ENCODE results near the gene ADNP2.
A peak's percentile ranks its signal among the peaks of the same experiment; 100 is the strongest.

The ADNP2 gene

GRCh38 chr18:80167931-80168330, 58.9 kb downstream of the ADNP2 start:
- FAIRE-seq (no peak), DNase-seq (ENCODE audit: extremely low spot score, insufficient read length, low read depth) (no peak)

- FAIRE-seq (no peak), DNase-seq (ENCODE audit: extremely low spot score, insufficient read length, low read depth) (no peak)
Measured at GRCh38 chr18:80168346-80168745, 59.3 kb downstream of the ADNP2 start.

DNA sequence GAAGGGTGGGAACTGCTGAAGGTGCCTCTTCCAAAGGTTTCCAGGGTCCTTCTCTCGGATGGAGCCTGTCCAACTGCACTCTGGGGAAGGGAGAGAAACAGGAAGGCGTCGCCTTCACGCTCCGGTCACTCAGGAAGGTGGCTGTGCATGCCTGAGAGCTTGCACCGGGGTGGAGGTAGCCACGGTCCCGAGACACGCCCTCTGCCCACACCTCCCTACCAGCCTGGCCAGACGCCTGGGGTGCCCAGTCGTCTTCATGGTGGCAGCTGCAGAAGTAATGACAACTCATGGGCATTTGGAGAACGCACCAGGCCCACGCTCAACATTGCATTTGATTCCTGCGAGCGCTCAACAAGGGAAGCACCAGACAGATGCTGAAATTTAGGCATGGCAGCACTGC, 59.9 kb downstream of the ADNP2 start:
- DNase-seq (ENCODE audit: extremely low spot score, insufficient read length, low read depth) (no peak), FAIRE-seq (no peak)

DNA sequence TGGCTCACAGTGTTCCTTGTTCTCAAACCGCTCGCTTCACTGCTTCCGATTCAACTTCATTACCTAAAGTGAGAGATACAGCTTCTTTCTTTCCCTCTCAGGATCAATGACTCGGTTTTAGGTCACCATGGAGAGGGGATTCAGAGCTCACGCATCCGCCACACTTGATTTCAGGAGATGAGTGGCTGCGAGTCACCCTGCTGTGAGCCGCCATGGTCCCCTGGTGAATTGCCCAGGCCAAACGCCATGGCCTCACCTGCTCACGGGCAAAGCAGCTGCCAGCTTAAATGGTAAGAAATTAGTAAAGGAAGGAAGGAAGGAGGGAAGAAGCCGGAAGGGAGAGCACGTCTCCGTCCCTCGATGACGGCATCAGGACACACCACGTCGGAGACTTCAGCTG, 60.5 kb downstream of the ADNP2 start:
- DNase-seq (ENCODE audit: extremely low spot score, insufficient read length, low read depth): no peak
- no peak for FAIRE-seq

DNA sequence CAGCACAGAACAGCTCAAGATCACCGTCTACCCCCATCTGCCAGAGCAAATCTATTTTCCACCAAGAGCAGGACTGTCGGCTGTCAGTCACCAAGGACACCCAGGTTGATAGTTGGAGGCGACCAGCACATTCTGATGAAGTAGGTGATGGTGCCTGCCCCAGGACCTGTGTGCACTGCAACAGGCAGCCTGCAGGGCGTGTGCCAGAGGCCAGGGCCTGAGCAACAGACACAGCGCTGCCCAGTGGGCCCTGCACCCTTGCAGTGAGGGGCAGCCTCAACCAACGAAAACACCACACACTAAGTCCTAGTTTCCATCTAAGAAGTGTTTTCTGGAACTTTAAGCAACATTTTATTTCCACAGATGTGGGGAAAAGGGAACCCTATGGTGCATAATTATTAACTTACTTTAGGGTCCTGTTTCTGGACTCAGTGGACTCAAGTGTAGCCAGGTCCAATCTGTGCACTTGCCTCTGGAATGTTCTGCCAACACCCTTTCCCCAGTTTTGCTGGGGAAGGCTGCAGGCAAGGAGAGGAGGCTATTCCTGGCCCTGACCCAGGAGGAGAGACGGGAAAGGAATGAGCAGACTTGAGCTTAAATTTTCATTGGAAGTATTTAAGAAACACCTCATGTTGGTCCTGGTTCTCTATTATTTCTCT, 61.5 kb downstream of the ADNP2 start:
- DNase-seq (ENCODE audit: extremely low spot score, insufficient read length, low read depth): no peak
- FAIRE-seq: no peak

DNA sequence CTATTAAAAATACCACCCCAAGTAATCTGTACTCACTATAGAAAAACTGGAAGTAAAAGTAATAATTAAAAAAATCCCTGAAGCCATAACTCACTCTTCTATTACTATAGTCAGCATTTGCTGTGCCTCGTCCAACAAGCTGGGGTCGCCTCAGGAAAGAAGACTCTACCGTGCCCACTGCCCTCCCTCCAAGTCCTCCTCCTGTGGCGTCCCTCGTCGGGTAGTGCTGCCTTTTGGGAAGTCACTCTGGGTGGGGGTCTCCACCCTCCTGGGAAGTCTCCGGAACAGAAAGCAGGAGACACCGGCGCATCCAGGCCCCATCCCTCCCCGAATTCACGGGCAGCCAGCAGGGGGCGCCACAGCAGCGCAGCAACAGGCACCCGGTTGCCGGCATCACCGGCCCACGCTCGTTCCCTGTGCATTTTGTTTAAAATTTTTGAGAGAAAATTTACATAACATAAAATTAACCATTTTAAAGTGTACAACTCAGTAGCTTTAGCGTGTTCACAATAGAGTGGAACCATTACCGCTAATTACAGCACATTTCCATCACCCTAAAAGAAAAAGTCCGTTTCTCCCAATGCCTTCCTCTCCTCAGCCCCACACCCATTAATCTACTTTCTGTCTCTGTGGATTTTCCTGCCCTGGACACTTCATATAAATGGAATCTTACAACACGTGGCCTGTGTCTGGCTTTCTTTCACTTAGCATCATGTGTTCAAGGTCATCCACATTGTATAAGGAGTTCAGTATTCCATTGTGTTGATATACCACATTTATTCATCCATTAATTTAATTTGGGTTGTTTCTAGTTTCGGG, 62.2 kb downstream of the ADNP2 start:
- FAIRE-seq: peak; percentile 52

DNA sequence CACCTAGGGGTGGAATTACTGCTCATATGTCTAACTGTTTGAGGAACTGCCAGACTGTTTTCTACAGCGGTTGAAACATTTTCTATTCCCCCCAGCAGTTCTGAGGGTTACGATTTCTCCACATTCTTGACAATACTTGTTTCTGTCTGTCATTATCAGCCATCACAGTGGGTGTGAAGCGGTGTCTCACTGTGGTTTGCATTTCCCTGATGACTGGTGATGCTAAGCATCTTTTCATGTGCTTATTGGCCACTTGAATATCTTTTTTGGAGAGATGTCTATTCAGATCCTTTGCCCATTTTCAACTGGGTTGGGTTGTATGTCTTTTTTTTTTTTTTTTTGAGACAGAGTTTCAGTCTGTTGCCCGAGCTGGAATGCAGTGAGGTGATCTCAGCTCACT, 63.0 kb downstream of the ADNP2 start:
- FAIRE-seq (no peak), DNase-seq (ENCODE audit: extremely low spot score, insufficient read length, low read depth) (no peak)

More for the DNA sequence above, 62.2 kb downstream of the ADNP2 start:
- DNase-seq (ENCODE audit: extremely low spot score, insufficient read length, low read depth): no peak

- no peak for FAIRE-seq
- DNase-seq (ENCODE audit: extremely low spot score, insufficient read length, low read depth): no peak
Measured at GRCh38 chr18:80173060-80173459, 64.0 kb downstream of the ADNP2 start.

DNA sequence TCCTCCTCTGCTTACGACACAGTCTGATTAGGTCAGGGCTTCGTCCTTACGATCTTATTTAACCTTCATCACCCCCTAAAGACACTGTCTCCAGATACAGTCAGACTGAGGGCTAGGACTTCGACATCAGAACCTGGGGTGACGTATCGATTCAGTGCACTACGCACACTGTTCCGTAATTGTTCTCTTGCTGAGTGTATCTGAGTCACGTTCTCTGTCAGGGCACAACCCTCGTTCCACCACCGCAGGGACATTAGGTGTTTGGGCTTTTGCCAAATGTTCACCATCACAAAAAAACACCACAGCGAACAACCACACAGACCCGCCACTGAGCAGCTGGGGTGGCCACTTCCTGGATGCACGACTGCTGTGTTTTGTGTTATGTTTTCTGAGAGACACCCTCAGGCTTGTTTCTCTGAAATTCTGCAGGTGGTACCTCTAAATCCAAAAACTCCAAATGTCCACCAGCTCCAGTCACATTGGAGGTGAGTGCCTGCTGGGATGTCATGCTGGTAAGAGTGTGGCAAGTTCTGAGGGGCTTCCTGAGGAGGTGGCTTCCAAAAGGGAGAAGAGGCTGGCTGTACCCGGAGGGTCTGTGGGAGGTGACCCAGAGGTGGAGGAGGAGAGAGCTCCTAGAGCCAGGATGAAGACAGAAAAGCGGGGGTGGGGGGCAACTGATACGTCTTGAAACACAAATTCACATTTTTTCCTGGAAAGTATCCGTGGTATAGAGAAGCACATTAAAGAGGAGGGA, 66.6 kb downstream of the ADNP2 start:
- no peak for DNase-seq (ENCODE audit: extremely low spot score, insufficient read length, low read depth)
- FAIRE-seq: no peak

DNA sequence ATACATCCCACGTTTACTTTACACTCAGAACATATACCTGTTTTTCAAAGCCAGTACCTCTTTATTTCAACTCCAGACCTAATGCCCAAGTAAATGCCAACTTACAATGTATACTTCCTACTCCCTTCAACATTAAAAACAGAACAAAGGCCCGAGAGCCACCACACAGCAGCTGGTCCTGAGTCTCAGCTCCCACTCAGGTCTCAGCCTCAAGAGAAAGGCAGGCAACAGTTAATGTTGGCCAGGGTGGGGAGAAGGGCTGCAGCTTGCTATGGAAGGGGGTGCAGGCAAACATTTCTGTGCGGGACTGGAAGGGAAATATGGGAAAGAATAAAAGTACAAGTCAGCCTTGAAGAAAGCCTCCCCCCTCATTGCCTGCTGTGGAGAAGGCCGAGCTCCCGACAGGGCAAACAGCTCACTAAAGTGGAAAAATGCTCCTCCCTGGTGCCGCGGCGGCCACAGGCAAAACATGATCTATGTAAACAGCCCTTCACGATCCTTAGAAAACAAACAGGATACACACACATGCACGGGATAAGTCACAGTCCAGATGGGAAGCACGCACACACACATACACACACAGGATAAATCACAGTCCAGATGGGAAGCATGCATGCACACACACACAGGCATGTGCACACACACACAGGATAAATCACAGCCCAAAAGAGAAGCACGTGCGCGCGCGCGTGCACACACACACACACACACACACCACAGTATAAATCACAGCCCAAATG, 67.4 kb downstream of the ADNP2 start:
- FAIRE-seq (no peak), DNase-seq (ENCODE audit: extremely low spot score, insufficient read length, low read depth) (no peak)

GRCh38 chr18:80177128-80177527, 68.1 kb downstream of the ADNP2 start:
- DNase-seq (ENCODE audit: extremely low spot score, insufficient read length, low read depth) (no peak), FAIRE-seq (no peak)

GRCh38 chr18:80178935-80179818, 70.1 kb downstream of the ADNP2 start:
- no peak for FAIRE-seq

DNA sequence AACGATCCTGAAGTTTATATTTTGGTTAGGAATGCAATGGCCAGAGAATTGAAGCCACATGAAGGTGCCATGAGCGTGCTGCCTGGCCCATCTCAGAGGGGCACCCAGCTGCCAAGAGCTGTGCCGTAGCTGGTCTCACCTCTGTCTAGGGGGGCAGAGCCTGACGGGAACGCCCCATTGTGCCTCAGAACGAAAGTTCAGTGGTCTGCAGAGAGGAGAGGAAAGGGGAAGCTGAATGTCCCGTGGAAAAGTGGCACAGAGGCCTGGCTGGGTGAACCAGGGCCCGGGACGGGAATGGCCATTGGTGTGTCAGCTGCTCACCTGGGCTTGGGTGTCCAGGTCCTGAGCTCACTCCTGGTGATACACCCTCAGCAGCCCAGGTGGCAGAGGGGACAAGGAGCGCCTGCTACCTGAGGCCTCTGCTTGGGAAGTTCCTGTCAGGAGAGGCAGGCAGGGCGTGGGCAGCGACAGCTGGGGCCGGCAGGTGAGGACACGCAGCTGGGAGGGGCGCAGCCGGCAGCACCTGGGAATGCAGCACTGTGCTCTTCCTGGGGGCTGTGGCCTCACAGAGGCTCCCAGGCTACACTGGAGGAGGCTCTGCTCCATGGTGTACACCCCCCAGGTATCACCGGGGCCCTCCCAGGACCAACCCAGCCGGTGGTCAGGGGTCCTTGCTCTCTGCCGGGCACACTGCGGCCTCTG, 70.9 kb downstream of the ADNP2 start:
- no peak for DNase-seq (ENCODE audit: extremely low spot score, insufficient read length, low read depth)
- FAIRE-seq: peak; percentile 79

More at GRCh38 chr18:80178935-80179818, 70.1 kb downstream of the ADNP2 start:
- DNase-seq (ENCODE audit: extremely low spot score, insufficient read length, low read depth): no peak

DNA sequence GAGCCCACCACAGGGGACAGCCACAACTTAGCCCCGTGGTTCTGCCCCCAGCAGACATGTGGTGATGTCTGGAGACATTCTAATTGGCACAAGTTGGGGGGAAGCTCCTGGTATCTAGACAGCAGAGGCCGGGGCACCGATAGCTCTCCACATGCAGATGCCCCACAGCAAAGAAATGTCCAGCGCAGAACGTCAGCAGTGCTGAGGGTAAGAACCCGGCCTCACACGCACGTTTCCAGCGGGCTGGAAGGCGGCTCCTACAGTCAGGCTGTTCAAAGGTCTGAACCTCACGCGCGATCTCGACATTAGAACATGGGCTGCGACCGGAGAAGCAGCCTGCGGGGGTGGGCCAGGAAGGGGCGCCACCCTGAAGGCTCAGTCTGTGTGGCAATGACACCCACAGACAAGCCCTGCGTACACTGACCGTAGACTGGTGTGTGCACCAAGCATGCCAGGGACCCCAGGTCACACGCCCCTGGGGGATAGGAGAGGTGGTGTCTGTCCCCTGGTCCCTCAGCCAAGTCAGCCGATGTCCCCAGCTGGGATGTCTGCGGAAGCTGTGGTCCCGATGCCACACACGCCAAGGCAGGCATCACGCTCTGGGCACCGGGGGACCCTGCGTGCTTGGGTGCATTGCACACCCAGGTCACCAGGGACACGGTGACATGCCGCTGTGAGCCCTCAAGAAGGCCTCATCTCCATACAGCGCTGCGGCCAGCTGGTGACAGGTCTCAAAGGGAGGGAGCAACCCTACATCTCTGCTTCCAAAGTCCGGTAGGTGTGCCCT, 71.9 kb downstream of the ADNP2 start:
- FAIRE-seq (no peak), DNase-seq (ENCODE audit: extremely low spot score, insufficient read length, low read depth) (no peak)

DNA sequence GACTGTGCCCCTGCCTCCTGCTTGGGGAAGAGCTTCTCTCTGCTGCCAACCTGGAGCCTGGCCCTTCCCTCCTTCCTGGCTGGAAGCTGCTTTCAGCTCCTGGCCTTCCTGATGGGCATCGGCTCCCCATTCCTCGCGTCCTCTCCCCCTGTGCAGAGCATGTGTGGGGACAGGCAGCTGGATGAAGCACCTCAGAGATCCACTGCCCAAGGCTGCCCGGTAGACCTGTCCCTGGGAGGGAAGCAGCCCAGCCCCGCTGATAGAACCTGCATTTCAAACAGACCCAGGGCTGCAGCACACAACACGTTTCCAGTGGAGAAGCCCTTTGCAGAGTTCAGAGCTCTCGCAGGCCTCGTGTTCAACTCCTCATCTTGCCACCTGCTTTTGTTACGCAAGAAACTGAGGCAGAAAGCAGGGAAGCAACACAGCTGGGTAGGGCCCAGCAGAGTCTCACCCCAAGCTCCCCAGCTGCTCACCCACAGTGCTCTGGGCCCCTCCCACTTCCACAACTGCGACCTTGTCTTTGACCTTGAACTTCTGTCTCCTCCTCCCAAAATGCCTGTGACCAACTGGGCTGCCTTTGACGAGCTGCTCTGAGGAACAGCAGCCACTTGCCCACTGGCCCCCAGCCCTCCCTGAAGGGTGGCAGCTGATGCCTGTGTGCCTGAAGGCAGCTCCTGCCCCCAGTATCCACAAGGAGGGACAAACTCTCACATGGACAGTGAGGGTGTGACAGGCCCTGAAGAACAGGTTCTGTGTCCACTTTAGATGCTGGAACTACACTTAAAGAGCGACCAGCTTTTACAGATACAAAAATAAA, 72.8 kb downstream of the ADNP2 start:
- FAIRE-seq (no peak), DNase-seq (ENCODE audit: extremely low spot score, insufficient read length, low read depth) (no peak)

DNA sequence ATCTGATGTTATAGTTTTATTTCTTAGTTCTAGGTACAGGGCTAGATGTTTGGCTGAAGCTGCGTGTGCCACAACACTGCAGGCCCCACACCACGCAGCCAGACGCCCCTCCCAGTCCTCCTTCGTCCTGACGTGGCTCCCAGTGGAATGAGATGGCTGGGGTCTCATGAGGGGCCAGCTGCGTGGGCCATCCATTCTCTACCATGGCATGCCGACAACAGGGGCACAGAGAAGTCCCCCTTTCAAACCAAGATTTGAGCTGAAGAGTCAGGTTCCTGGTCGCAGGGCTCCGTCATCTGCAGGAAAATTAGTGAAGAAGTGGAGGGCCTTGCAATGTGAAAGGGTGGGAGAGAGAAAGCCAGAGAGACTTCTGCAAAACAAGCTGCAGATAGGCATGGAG, 73.8 kb downstream of the ADNP2 start:
- DNase-seq (ENCODE audit: extremely low spot score, insufficient read length, low read depth) (no peak), FAIRE-seq (no peak)
